Fibroblast of villous mesenchyme (primary cell): ENCODE measurements around the gene TRPC4AP. TPM values are rescaled to one million over a fixed set of nuclear protein-coding genes. Genes with fewer than 3 reads are reported as not detected.
"Not testable (repeated sequence)": the region's sequence is repeated elsewhere in the genome, so short reads cannot be mapped to it uniquely, and the experiment has no call there.

ENCODE experiments used
- DNase-seq: peaks from one replicate; pipeline ENCODE4 v3.0.0-alpha.2; 2010; ENCODE audit warnings: low read depth
- H3K4me3 ChIP-seq: 2 replicates; pipeline ENCODE4 v1.5.1; 2011; ENCODE audit warnings: low read depth, mild to moderate bottlenecking, low read length
- total RNA-seq: library from RNA; depleted of rRNA; stranded (reverse); fragments of >200 nt; gene quantifications from 2 replicates; pipeline ENCODE4 v1.2.3, GENCODE V29; 2012
- TF ChIP-seq, protein P1 (sequence below): IDR thresholded peaks from 2 replicates; pipeline ENCODE4 v1.5.1; 2012; ENCODE audit warnings: low read depth, mild to moderate bottlenecking, low read length; ENCODE audit not compliant: insufficient read depth

The TRPC4AP gene
- total RNA-seq, 1 donor = 96.7 TPM

DNA sequence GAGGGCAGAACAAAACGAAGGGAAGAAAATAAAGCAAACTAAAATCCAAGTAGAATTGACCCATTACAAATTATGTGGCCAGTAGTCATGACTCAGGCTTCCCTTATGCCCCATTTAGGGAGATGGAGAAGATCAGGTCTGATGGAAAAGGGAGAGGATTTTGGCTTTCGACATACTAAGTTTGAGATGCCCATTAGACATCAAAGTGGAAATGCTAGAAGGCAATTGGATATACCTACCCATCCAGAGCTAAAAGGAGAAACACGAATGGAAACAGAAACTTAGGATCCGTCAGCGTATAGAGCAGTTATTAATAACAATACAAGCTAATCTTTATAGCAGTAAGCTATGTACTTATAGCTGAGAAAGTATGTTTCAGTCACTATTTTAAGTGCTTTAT is 4.8 kb downstream of the TRPC4AP start:
- TF ChIP-seq, protein P1, sequence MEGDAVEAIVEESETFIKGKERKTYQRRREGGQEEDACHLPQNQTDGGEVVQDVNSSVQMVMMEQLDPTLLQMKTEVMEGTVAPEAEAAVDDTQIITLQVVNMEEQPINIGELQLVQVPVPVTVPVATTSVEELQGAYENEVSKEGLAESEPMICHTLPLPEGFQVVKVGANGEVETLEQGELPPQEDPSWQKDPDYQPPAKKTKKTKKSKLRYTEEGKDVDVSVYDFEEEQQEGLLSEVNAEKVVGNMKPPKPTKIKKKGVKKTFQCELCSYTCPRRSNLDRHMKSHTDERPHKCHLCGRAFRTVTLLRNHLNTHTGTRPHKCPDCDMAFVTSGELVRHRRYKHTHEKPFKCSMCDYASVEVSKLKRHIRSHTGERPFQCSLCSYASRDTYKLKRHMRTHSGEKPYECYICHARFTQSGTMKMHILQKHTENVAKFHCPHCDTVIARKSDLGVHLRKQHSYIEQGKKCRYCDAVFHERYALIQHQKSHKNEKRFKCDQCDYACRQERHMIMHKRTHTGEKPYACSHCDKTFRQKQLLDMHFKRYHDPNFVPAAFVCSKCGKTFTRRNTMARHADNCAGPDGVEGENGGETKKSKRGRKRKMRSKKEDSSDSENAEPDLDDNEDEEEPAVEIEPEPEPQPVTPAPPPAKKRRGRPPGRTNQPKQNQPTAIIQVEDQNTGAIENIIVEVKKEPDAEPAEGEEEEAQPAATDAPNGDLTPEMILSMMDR = no peak
- DNase-seq = no peak
- no peak overlapping the region for H3K4me3 ChIP-seq

GRCh38 chr20:35087355-35087754 is 5.3 kb downstream of the TRPC4AP start:
- TF ChIP-seq, protein P1 = no peak
- DNase-seq = no peak
- no peak overlapping the region for H3K4me3 ChIP-seq

DNA sequence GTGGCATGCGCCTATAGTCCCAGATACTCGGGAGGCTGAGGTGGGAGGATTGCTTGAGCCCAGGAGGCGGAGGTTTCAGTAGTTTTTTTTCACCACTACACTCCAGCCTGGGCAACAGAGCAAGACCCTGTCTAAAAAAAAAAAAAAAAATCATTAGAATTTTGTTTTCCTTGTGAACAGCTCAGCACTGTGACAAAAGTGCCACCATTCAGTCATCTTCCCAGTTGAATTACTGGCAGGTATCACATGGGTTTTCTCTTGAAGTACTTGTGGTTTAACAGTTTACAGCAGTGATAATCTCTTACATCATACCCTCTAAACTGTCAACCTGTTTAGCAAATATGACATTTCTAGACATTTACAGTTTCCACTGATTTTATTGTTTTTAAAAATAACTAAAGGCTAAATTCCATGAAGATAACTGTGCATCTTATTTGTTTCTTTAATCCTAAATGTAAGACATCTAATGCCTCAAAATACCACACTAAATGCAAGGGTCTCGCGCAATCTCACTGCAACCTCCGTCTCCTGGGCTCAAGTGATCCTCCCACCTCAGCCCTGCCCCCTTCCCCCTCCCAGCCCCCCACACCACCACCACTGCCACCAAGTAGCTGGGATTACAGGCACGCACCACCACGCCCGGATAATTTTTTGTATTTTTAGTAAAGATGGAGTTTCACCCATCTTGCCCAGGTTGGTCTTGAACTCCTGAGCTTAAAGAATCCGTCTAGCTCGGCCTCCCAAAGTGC is 7.0 kb downstream of the TRPC4AP start:
- no peak for DNase-seq
- no peak overlapping the region for H3K4me3 ChIP-seq
- TF ChIP-seq, protein P1 = no peak

GRCh38 chr20:35084998-35085397 is 7.6 kb downstream of the TRPC4AP start:
- DNase-seq = no peak
- TF ChIP-seq, protein P1 = no peak
- H3K4me3 ChIP-seq = no peak overlapping the region

DNA sequence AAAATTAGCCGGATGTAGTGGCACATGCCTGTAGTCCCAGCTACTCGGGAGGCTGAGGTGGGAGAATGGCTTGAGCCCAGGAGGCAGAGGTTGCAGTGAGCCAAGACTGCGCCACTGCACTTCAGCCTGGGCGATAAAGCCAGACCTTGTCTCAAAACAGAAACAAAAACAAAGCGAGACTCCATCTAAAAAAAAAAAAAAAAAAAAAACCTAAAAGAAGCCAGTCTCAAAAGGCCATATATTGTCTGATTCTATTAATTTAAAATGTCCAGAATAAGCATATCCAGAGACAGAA is 12.3 kb downstream of the TRPC4AP start:
- H3K4me3 ChIP-seq, DNase-seq: not testable (repeated sequence)

GRCh38 chr20:35079472-35080347 is 12.9 kb downstream of the TRPC4AP start:
- no peak for DNase-seq
- H3K4me3 ChIP-seq = no peak overlapping the region
- TF ChIP-seq, protein P1 = no peak

GRCh38 chr20:35077872-35078271 is 14.7 kb downstream of the TRPC4AP start:
- DNase-seq = no peak
- no peak overlapping the region for H3K4me3 ChIP-seq

More at GRCh38 chr20:35077872-35078271, 14.7 kb downstream of the TRPC4AP start:
- TF ChIP-seq, protein P1 = no peak
